GM10248 (cell line): ENCODE results near the gene ZNF100.
"Not testable (repeated sequence)": the region's sequence is repeated elsewhere in the genome, so short reads cannot be mapped to it uniquely, and the experiment has no call there.

Experiments used
- CTCF ChIA-PET: fragments of 300-600 bp; sonication (Branson Sonifier 250); formaldehyde crosslinking; extraction: SDS; loops from one replicate; lab custom pipeline; 2021; ENCODE audit warnings: antibody characterized with exemption; lab: Yijun Ruan, JAX
- POLR2A ChIA-PET: fragments of 350-650 bp; sonication (Branson Sonifier 250); formaldehyde crosslinking; extraction: SDS; loops from one replicate; lab custom pipeline; 2020; ENCODE audit warnings: antibody characterized with exemption; lab: Yijun Ruan, JAX
- DNase-seq: peaks from one replicate; pipeline ENCODE4 v3.0.0; 2012; ENCODE audit errors: extremely low spot score
- CTCF ChIP-seq: IDR thresholded peaks from 2 replicates; pipeline ENCODE4 v1.5.1; 2012; ENCODE audit warnings: mild to moderate bottlenecking, low read depth; ENCODE audit errors: extremely low read depth, missing control alignments, control extremely low read depth

The ZNF100 gene

DNA sequence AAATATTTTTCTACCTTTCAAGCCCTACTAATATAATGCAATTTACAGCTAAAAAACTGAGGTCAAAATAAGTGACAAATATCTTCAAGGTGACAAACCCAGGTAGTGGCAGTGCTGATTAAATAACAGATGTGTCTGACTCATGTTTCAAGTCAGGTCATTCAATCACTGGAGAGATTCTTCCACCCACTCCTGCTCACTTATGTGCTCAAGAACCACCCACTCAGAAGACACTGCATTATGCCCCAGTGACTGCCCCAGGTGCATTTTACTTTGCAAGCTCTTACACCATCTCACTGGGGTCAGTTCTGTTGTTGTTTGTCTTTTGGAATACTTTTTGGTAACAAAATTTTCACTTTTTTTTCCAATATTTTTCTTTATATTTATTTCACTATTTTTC, 2.2 kb downstream of the ZNF100 start:
- TF ChIP-seq CTCF: no peak
- ChIA-PET CTCF (no interaction called here), POLR2A (no interaction called here)
- DNase-seq: no peak

DNA sequence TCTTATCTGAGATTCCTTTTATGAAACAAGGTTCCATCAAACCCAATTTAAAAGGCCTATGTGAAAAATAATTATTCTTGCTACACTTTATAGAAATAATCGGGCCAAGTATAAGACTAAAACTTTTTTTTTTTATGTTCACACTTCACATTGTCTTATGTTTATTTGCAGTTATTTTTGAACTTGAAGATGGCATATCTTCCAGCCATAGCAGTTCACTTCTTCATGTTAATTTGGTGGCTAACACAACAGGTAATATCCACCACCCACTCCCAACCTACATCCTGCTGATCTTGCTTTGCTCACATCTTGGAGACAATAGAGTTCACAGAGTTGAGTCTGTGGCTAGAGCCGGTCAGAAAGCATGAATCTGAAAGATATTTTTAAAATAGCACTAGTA, 5.8 kb downstream of the ZNF100 start:
- POLR2A ChIA-PET, CTCF ChIA-PET, DNase-seq: not testable (repeated sequence)

GRCh38 chr19:21758296-21758695, 9.1 kb downstream of the ZNF100 start:
- TF ChIP-seq CTCF: no peak
- DNase-seq: no peak
- ChIA-PET CTCF (no interaction called here), POLR2A (no interaction called here)

- DNase-seq, POLR2A ChIA-PET: not testable (repeated sequence)
- CTCF ChIA-PET: interaction anchor here (1.1 kb wide), 1 partner anchor 8 kb away, joined by 3 read pairs; no protein-coding TSS in a partner anchor
These were observed 11.8 kb downstream of the ZNF100 start for GRCh38 chr19:21755555-21755954.

GRCh38 chr19:21751384-21751783, 16.0 kb downstream of the ZNF100 start:
- POLR2A ChIA-PET: no interaction called here
- CTCF ChIA-PET: no interaction called here
- no peak for DNase-seq
- no peak for TF ChIP-seq CTCF

DNA sequence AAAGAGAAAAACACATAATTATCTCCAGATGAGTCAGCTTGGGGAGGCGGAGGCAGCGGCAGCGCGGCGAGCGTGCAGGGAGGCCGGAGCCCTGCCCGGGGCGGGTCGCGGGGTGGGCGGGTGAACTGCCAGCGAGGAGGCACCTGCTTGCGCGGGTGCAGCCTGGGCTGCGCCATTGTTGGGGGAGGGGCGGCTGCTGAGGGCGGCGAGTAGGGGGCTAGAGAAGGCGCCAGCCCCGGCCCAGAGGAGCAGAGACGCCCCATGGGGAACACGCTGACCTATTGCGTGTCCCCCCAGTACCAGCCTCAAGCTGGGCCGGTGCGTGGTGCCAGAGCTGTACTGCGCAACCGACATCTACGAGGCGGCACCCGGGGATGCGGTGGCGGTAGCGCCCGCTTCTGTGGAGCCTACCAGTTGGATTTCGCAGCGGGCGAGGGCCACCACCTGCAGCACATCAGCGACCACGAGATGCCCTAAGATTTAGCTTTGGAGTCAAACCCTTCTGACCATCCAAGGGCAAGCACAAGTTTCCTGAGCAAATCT, 16.7 kb downstream of the ZNF100 start:
- ChIA-PET CTCF (no interaction called here), POLR2A (no interaction called here)
- DNase-seq: no peak
- no peak for TF ChIP-seq CTCF

GRCh38 chr19:21749090-21749489, 18.3 kb downstream of the ZNF100 start:
- DNase-seq: no peak
- ChIA-PET POLR2A (no interaction called here), CTCF (no interaction called here)
- TF ChIP-seq CTCF: no peak

- no peak for TF ChIP-seq CTCF
- CTCF ChIA-PET: no interaction called here
- DNase-seq: no peak
- POLR2A ChIA-PET: no interaction called here
These were observed 19.3 kb downstream of the ZNF100 start for GRCh38 chr19:21748088-21748487.
